Breast epithelium (tissue), 3 donors: Measurements from ENCODE around the gene ECHS1.

Source experiments
- CTCF ChIP-seq, 3 donors: fragments of 450-650 bp; IDR thresholded peaks; one replicate each; pipeline ENCODE4 v1.5.1; 2016 to 2017; ENCODE audit warnings: antibody characterized with exemption in 3 of 3, mild to moderate bottlenecking in 3 of 3, moderate library complexity in 3 of 3
- POLR2A ChIP-seq: fragments of 450-650 bp; IDR thresholded peaks from one replicate; pipeline ENCODE4 v1.6.1; 2016; ENCODE audit warnings: antibody characterized with exemption, mild to moderate bottlenecking, moderate library complexity

- no peak for TF ChIP-seq POLR2A
- no peak for TF ChIP-seq CTCF (IDR thresholded peaks at IDR 0.05)
Observed at GRCh38 chr10:133361227-133361626, 11.9 kb downstream of the ECHS1 start.
